Right cardiac atrium (tissue), 5 donors: ENCODE data around the gene NAB1. TPM values are rescaled to one million over a fixed set of nuclear protein-coding genes. Genes with fewer than 3 reads are reported as not detected.

Experiments
- ATAC-seq, 2 donors: fragments of 200-7000 bp; cut with Tn5 transposase; one replicate each; pipeline versions ENCODE4 v1.8.0 to v1.9.1; 2020; ENCODE audit warnings: moderate library complexity in 2 of 2, mild to moderate bottlenecking in 1 of 2
- DNase-seq, 3 donors: peaks; one replicate each; pipeline ENCODE4 v3.0.0-alpha.2; 2020
- H3K27ac ChIP-seq: one replicate; pipeline ENCODE4 v1.5.1; 2013; ENCODE audit warnings: mild to moderate bottlenecking, low read length, control low read depth, moderate library complexity
- H3K27me3 ChIP-seq: one replicate; pipeline ENCODE4 v1.6.1; 2013; ENCODE audit not compliant: control insufficient read depth, insufficient read depth
- H3K4me1 ChIP-seq: one replicate; pipeline ENCODE4 v1.6.1; 2013; ENCODE audit warnings: low read length; ENCODE audit not compliant: control insufficient read depth, insufficient read depth
- H3K4me3 ChIP-seq: one replicate; pipeline ENCODE4 v1.5.1; 2013; ENCODE audit warnings: low read length, control low read depth
- H3K9me3 ChIP-seq: one replicate; pipeline ENCODE4 v1.6.1; 2013; ENCODE audit warnings: low read length; ENCODE audit not compliant: control insufficient read depth
- WGBS: extraction: QIAGEN DNeasy Blood & Tissue Kit; methylation state at CpG from one replicate; pipeline ENCODE4 v1.1.7; 2013; 5-methylcytosine and 5-hydroxymethylcytosine counted together
- intact Hi-C, 4 donors: fragments of 100-400 bp; cut with DNase I; formaldehyde crosslinking; loops; one replicate each; pipeline versions ENCODE4 v1.11.0 to v1.14.0; 2022 to 2023
- polyA plus RNA-seq: library from polyadenylated mRNA; stranded (reverse); fragments of 200-250 nt; gene quantifications from one replicate; pipeline ENCODE4 v1.2.3, GENCODE V29; 2013
- total RNA-seq, 4 donors: library from RNA; stranded (reverse); fragmentation: NEBNext Ultra II Directional; extraction: Animal tissue kit (Norgen Biotek cat#: 25700); gene quantifications; one replicate each; pipeline ENCODE4 v1.2.1, GENCODE V29; 2021
- donor health status: healthy with polysubstance abuse.
- donor health status: DM: no; HTN: yes; CAD: no.
- donor health status: DM: no; HTN: no; CAD: no.
- donor health status: DM: no; HTN: yes; CAD: no; lungs with severe emphysema.
- donor health status: DM: yes; HTN: yes; CAD: no.

Gene NAB1
- total and polyA plus RNA-seq, 5 donors = 17.6 to 65.5 (median 60.1) TPM

DNA sequence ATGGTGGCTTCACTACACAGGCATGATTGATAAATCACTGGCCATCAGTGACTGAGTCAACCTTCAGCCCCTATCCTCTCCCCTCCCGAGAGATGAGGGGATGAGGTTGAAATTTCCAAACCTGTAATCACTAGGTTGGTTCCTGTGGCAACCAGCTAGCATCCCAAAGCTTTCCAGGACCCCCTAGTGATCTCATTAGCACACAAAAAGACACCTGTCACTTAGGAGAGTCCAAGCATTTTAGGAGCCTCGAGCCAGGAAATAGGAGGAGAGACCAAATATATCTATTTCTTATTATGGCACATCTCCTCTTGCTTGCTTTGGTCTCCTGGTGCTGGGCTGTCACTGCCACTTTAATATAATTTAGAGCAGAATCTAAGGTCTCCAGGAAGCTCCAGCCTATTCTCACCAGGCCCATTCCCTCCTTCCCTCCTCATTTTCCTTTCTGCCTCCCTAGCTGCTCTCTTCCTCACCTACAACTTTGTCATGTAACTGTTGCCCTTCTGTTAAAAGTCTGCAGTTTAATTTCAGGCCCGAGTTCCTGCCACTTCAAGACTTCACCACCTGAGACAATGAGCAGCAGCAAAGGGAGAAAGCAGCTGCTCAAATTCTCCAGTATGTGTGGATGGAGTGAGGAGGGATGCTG, 33.2 kb upstream of the NAB1 start:
- Histone ChIP-seq H3K27me3 (no peaks in the 10 kb centered on the region), H3K9me3 (no peaks in the 10 kb centered on the region), H3K4me1 (peaks cover 3% of the 10 kb centered on the region), H3K27ac (no peak overlapping the region), H3K4me3 (no peak overlapping the region)
- intact Hi-C loops = no loop called here
- DNase-seq (no peak), ATAC-seq (no peak)
- WGBS = 65% methylated on average over 3 of the region's 3 CpGs

DNA sequence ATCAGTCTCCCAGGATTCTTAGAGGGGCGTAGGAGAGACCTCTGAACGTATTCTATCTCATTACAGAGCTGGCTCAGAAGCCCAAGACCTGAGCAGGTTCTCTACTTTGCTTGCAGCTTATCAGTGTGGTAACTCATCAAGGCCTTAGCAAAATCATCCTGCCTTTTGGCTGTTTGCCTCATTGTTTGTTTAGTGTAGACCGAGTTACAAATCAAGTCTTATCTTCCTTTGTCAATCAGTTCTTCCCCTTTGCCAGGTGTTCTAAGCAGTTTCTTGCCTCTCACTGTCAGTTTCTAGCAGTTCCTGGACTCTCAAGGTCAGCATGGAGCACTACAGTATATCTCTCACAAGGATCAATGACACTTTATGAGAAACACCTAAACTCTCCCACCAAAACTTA, 30.9 kb upstream of the NAB1 start:
- no peak overlapping the region for H3K27ac ChIP-seq
- no peaks in the 10 kb centered on the region for H3K27me3 ChIP-seq
- no peak for ATAC-seq
- no peak for DNase-seq
- 62% methylated on average over 3 of the region's 3 CpGs for WGBS
- no peak overlapping the region for H3K4me3 ChIP-seq
- intact Hi-C loops = no loop called here
- peaks cover 3% of the 10 kb centered on the region for H3K4me1 ChIP-seq
- H3K9me3 ChIP-seq = no peaks in the 10 kb centered on the region

DNA sequence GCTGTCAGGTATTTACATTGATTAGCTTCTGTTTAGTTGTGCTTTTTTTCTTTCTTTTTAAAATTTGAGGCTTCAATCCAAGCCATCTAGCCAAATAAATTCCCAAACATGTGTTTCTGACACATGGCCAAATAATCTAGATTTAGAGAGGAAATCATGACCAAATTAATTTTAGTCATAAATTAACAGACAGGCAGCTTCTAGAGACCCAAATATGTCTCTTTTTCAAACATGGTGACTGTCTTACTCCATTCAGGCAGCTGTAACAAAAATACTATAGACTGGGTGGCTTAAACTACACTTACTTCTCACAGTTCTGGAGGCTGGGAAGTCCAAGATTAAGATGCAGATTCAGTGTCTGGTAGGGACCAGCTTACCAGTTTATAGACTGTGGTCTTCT, 23.2 kb upstream of the NAB1 start:
- intact Hi-C loops = no loop called here
- H3K4me3 ChIP-seq = no peak overlapping the region
- no peaks in the 10 kb centered on the region for H3K9me3 ChIP-seq
- H3K4me1 ChIP-seq = no peaks in the 10 kb centered on the region
- DNase-seq (no peak), ATAC-seq (no peak)
- no peaks in the 10 kb centered on the region for H3K27me3 ChIP-seq
- H3K27ac ChIP-seq = no peak overlapping the region

DNA sequence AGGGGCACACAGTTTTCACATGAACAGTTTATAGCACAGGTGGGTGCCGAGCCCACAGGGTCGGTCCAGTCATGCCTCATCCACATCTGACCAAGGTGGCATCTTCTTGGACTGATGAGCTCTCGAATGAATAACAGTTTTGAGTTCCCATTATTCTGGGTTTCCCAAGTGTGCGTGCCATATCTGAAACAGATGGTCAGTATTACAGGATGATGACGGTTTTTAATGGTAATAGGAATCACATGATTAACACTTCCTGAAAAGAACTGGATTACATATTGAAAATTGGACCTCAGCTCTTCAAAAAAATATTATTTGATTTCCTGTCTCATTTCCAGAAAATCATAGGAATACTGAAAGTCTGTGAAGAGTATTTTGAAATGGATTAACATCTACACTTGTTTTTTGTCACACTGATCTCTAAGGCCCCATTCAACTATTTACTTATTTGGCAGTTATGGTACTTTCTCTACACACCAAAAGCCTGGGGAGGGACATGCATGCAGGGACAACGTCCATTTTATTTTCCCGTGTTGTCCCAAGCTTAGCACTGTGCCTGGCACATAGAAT, 22.2 kb upstream of the NAB1 start:
- DNase-seq (no peak), ATAC-seq (no peak)
- no peaks in the 10 kb centered on the region for H3K4me1 ChIP-seq
- WGBS = 54% methylated on average over 7 of the region's 7 CpGs
- no peaks in the 10 kb centered on the region for H3K27me3 ChIP-seq
- no peak overlapping the region for H3K4me3 ChIP-seq
- no peaks in the 10 kb centered on the region for H3K9me3 ChIP-seq
- no peak overlapping the region for H3K27ac ChIP-seq
- intact Hi-C loops = no loop called here

DNA sequence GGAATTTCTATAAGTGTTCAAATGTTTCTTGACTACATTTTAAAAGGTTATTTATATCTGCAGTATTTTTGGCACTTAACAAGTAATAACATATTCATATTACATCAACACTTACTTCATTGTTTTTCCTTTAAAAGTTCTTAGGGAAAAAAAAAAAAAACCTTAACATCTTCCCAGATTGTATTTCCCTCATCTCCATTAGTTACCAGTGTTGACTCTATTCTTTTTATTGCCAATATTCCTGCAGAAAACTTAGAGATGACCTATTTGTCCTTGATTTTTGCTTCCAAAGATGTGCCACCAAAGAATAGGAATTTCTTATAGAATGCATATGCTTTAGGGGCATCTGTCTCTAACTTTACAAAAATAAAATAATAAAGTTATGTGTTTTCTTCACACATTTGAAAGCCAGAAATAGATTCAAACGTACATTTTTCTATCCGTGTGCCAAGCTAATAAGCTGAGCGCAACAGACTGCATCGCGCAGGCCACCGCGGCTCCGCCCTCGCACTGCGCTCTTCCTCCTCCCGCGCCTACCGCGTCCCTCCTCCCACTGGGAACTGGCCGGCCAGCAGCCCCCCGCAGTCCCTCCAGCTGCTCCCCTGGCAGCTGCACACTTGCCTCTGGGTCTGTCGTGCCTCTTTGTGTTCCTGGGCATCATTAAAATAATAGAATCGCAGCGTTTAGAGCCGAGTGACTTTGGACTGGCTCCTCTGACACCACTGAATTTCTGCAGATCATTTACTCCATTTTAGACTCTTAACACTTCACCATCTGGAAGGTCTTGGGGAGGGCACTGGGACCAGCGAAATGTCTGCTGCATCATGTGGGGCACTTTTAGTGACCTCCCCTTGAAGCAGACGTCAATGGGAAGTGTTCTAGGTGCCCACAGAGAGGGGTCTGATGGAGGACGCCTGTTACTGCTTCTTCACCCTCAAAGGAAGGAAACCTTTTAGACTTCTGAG, 21.2 kb upstream of the NAB1 start:
- Histone ChIP-seq H3K27me3 (no peaks in the 10 kb centered on the region), H3K27ac (peak overlapping the region; percentile 97), H3K4me1 (no peaks in the 10 kb centered on the region), H3K9me3 (no peaks in the 10 kb centered on the region), H3K4me3 (peak overlapping the region; percentile 67)
- WGBS = 4% methylated on average over 23 of the region's 23 CpGs
- DNase-seq = peak; percentile 57 to 90 (median 86)
- intact Hi-C loops = no loop called here
- peak; percentile 94 to 95 for ATAC-seq

DNA sequence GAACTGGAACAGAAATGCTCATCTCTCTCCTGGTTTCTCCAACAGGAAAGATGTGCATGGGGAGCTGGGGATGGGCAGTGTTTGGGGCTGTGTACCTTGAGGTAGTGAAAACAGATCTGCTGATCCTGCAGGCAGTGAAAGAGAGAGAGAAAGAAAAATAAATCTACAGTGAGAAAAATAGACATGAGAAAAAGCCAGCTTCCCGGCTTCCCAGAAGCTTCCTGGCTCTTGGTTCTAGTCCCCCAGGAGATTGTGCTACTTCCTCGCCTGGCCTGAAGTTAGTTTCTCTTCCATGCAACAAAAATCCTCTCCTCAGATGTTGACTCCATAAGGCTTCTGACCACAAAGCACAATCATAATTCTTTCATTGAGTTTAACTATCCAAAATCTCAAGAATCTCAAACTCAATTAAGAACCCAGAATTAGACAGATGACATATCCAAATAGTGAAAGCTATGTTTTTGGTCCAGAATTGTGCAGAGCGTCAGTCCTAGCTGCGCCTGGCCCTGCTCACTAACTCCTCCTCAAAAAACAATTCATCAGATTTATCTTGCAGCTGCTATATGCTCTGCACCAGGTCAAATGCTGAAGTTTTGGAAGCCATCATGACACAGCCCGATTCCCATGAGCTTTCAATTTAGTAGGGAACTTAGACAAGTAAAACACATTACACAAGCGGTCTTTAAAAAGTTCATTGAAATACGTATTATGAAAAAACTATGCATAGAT, 20.1 kb upstream of the NAB1 start:
- DNase-seq (no peak), ATAC-seq (peak; percentile 49 to 67)
- no peaks in the 10 kb centered on the region for H3K27me3 ChIP-seq
- H3K4me1 ChIP-seq = no peaks in the 10 kb centered on the region
- peak overlapping the region; percentile 59 for H3K27ac ChIP-seq
- WGBS = 51% methylated on average over 7 of the region's 7 CpGs
- intact Hi-C loops = no loop called here
- peak overlapping the region; percentile 67 for H3K4me3 ChIP-seq
- no peaks in the 10 kb centered on the region for H3K9me3 ChIP-seq

DNA sequence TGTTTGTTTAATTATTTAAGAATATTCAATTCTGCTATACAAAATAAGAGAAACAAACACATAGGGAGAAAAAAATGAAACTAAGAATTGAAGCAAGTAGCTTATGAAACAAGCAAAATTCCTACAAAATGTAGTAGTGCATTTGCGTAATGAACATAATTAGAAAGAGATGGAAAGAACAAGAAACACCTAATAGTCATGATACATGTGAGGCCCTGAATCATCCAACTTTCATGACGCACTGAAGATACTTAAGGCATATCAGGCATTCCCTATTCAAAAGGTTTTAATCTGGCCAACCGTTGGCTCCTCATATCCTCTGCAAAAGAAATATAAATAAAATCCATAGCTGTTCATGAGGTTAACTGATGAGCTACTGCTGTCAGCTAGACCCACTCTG, 14.5 kb upstream of the NAB1 start:
- H3K27me3 ChIP-seq = no peaks in the 10 kb centered on the region
- H3K4me3 ChIP-seq = no peak overlapping the region
- DNase-seq (no peak), ATAC-seq (no peak)
- no peaks in the 10 kb centered on the region for H3K9me3 ChIP-seq
- no peak overlapping the region for H3K27ac ChIP-seq
- 69% methylated on average over 3 of the region's 3 CpGs for WGBS
- intact Hi-C loops = no loop called here
- H3K4me1 ChIP-seq = peaks cover 9% of the 10 kb centered on the region

DNA sequence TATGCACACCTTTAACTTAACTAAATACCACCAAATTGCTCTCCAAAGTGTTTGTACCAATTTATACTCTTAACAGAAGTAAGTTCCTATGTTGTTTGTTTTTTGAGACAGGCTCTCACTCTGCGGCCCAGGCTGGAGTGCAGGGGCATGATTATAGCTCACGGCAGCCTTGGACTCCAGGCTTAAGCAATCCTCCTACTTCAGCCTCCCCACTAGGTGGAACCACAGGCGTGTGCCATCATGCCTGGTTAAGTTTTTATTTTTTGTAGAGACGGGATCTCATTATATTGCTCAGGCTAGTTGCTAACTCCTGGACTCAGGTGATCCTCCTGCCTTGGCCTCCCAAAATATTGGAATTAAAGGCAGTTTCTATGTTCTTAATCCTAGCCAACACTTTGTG, 13.1 kb upstream of the NAB1 start:
- ATAC-seq (no peak), DNase-seq (no peak)
- Histone ChIP-seq H3K27ac (no peak overlapping the region), H3K9me3 (no peaks in the 10 kb centered on the region), H3K27me3 (no peaks in the 10 kb centered on the region), H3K4me1 (peaks cover 9% of the 10 kb centered on the region), H3K4me3 (no peak overlapping the region)
- intact Hi-C loops = loop anchor here in 1 of 4 donors (5.0 kb wide), 1 partner anchor 103 kb away; the partner anchor contains the start of gene NEMP2
- 97% methylated on average over 4 of the region's 4 CpGs for WGBS

DNA sequence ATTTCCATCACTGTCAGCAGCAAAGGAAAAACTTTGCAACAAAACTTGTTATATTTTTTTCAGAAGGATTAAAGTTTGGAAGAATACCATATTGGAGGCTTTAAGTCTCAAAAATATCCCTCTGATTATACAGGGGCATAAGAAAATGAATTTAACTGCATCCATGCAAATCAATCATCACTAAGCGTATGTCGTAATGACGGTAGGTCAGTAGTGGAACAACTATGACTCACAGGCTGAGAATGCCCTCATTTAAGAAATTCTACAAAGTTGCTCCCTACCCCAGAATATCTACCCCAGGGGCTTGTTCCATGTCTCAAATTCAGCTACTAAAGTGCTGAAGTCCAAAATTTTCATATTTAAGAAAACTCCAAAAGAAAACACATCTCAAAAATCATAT, 12.5 kb upstream of the NAB1 start:
- no peak overlapping the region for H3K4me3 ChIP-seq
- no peaks in the 10 kb centered on the region for H3K9me3 ChIP-seq
- 46% methylated on average over 3 of the region's 3 CpGs for WGBS
- no peaks in the 10 kb centered on the region for H3K27me3 ChIP-seq
- intact Hi-C loops = loop anchor here in 1 of 4 donors (5.0 kb wide), 1 partner anchor 104 kb away; the partner anchor contains the start of gene NEMP2
- DNase-seq = no peak
- peaks cover 9% of the 10 kb centered on the region for H3K4me1 ChIP-seq
- ATAC-seq = peak; percentile 56 to 69
- H3K27ac ChIP-seq = no peak overlapping the region

DNA sequence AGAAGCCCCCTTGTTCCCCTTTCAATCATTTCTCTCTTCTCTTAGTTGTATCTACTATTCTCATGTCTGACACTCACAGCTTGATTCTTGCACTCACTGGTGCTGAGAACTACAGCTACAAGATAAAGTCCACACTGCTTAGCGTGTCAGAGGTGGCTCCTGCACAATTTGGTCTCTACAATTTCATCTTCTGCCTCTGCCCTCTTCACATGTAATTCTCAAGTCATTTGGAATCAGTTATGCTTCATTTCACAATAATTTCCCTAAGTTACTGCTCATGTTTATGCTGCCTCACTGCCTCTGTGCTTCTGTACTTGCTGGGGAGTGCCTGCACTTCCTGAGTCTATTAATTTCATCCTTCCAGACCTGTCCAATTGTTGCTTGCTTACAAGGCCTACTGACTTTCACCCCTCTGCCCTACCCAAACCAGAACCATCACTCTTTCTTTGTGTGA, 11.6 kb upstream of the NAB1 start:
- DNase-seq (no peak), ATAC-seq (peak; percentile 52 to 59)
- WGBS = 34% methylated on average over 1 of the region's 1 CpG
- no peaks in the 10 kb centered on the region for H3K27me3 ChIP-seq
- intact Hi-C loops = loop anchor here in 1 of 4 donors (5.0 kb wide), 1 partner anchor 105 kb away; the partner anchor contains the start of gene NEMP2
- H3K9me3 ChIP-seq = no peaks in the 10 kb centered on the region
- H3K4me3 ChIP-seq = no peak overlapping the region
- H3K27ac ChIP-seq = peak overlapping the region; percentile 83
- peaks cover 9% of the 10 kb centered on the region for H3K4me1 ChIP-seq
